Aorta (tissue), 5 donors: ENCODE data around the gene PPCDC. TPM values are rescaled to one million over a fixed set of nuclear protein-coding genes. Genes with fewer than 3 reads are reported as not detected.

Source experiments
- ATAC-seq: fragments of 200-7000 bp; cut with Tn5 transposase; one replicate; pipeline ENCODE4 v1.9.1; 2022; ENCODE audit warnings: moderate library complexity; ENCODE audit not compliant: low FRiP score
- DNase-seq, 2 donors: peaks; one replicate each; pipeline ENCODE4 v3.0.0-alpha.2; 2020
- H3K27ac ChIP-seq, 2 donors: one replicate each; pipeline ENCODE4 v1.5.1; 2013; ENCODE audit warnings: low read length in 2 of 2, mild to moderate bottlenecking in 2 of 2, moderate library complexity in 2 of 2, control low read depth in 1 of 2, inconsistent platforms in 1 of 2, low read depth in 1 of 2
- H3K27me3 ChIP-seq, 2 donors: one replicate each; pipeline ENCODE4 v1.6.1; 2013; ENCODE audit warnings: control low read depth in 1 of 2, low read length in 1 of 2, mild to moderate bottlenecking in 1 of 2, moderate library complexity in 1 of 2; ENCODE audit not compliant: insufficient read depth in 2 of 2, control insufficient read depth in 1 of 2
- H3K36me3 ChIP-seq, 2 donors: one replicate each; pipeline ENCODE4 v1.6.1; 2013; ENCODE audit warnings: control low read depth in 1 of 2, low read length in 1 of 2, mild to moderate bottlenecking in 1 of 2; ENCODE audit not compliant: insufficient read depth in 2 of 2, control insufficient read depth in 1 of 2
- H3K4me1 ChIP-seq, 2 donors: one replicate each; pipeline ENCODE4 v1.6.1; 2013; ENCODE audit warnings: low read length in 2 of 2, control low read depth in 1 of 2, mild to moderate bottlenecking in 1 of 2, moderate library complexity in 1 of 2; ENCODE audit not compliant: insufficient read depth in 2 of 2, control insufficient read depth in 1 of 2
- H3K4me3 ChIP-seq, 2 donors: one replicate each; pipeline ENCODE4 v1.5.1; 2013; ENCODE audit warnings: low read length in 2 of 2, control low read depth in 1 of 2, mild to moderate bottlenecking in 1 of 2
- H3K9me3 ChIP-seq: one replicate; pipeline ENCODE4 v1.6.1; 2013; ENCODE audit warnings: mild to moderate bottlenecking, low read length; ENCODE audit not compliant: control insufficient read depth
- WGBS, 2 donors: extraction: QIAGEN DNeasy Blood & Tissue Kit; methylation state at CpG; one replicate each; pipeline ENCODE4 v1.1.7; 2013; 5-methylcytosine and 5-hydroxymethylcytosine counted together
- intact Hi-C, 2 donors: fragments of 100-400 bp; cut with DNase I; formaldehyde crosslinking; loops; one replicate each; pipeline versions ENCODE4 v1.14.2 to v1.15.0; 2022
- polyA plus RNA-seq, 2 donors: library from polyadenylated mRNA; stranded (reverse); fragments of 200-250 nt; gene quantifications; one replicate each; pipeline ENCODE4 v1.2.3, GENCODE V29; 2013
- total RNA-seq, 2 donors: library from RNA; stranded (reverse); fragmentation: NEBNext Ultra II Directional; extraction: Animal tissue kit (Norgen Biotek cat#: 25700); gene quantifications; one replicate each; pipeline ENCODE4 v1.2.1, GENCODE V29; 2021
- donor health status: healthy with polysubstance abuse.
- donor health status: Bipolar disorder and iron deficiency.
- donor health status: DM: no; HTN: no; CAD: no.
- donor health status: DM: no; HTN: no; CAD: no.
- donor health status: DM: yes; HTN: yes; CAD: no.

Gene PPCDC
- total and polyA plus RNA-seq, 4 donors: 8.2 to 22.6 (median 15.1) TPM

- no peaks in the 10 kb centered on the region for H3K9me3 ChIP-seq
- ATAC-seq (peak; percentile 24), DNase-seq (peak in 1 of 2 donors; percentile 56)
- intact Hi-C loops: no loop called here
- H3K4me3 ChIP-seq: peak overlapping the region; percentile 62 to 66
- peak overlapping the region in 1 of 2 donors; percentile 49 for H3K27ac ChIP-seq
- WGBS, 2 donors: 12% methylated on average over 12 of the region's 12 CpGs
- no peaks in the 10 kb centered on the region for H3K4me1 ChIP-seq
- no peaks in the 10 kb centered on the region for H3K36me3 ChIP-seq
- H3K27me3 ChIP-seq: no peaks in the 10 kb centered on the region
Observed at GRCh38 chr15:75023872-75024636, 664 bp downstream of the PPCDC start.

- 69 to 88% methylated on average over 3 of the region's 3 CpGs for WGBS, 2 donors
- Histone ChIP-seq H3K4me1 (no peaks in the 10 kb centered on the region), H3K36me3 (no peaks in the 10 kb centered on the region), H3K4me3 (no peak overlapping the region), H3K27ac (no peak overlapping the region), H3K9me3 (no peaks in the 10 kb centered on the region), H3K27me3 (no peaks in the 10 kb centered on the region)
- no peak for ATAC-seq
- no peak for DNase-seq
- intact Hi-C loops: no loop called here
Observed at GRCh38 chr15:75025107-75025506, 1.7 kb downstream of the PPCDC start.

- Histone ChIP-seq H3K27ac (no peak overlapping the region), H3K9me3 (no peaks in the 10 kb centered on the region), H3K4me3 (no peak overlapping the region), H3K4me1 (no peaks in the 10 kb centered on the region), H3K36me3 (no peaks in the 10 kb centered on the region), H3K27me3 (no peaks in the 10 kb centered on the region)
- 91 to 94% methylated on average over 5 of the region's 5 CpGs for WGBS, 2 donors
- no peak for ATAC-seq
- intact Hi-C loops: no loop called here
- no peak for DNase-seq
Observed at GRCh38 chr15:75025548-75026260, 2.3 kb downstream of the PPCDC start.

- no peak for ATAC-seq
- Histone ChIP-seq H3K9me3 (no peaks in the 10 kb centered on the region), H3K27me3 (no peaks in the 10 kb centered on the region), H3K4me1 (no peaks in the 10 kb centered on the region), H3K27ac (no peak overlapping the region), H3K4me3 (no peak overlapping the region), H3K36me3 (no peaks in the 10 kb centered on the region)
- intact Hi-C loops: no loop called here
- WGBS, 2 donors: 90 to 92% methylated on average over 7 of the region's 7 CpGs
- no peak for DNase-seq
Observed at GRCh38 chr15:75027551-75027950, 4.2 kb downstream of the PPCDC start.

- WGBS, 2 donors: 45 to 52% methylated on average over 4 of the region's 4 CpGs
Observed at GRCh38 chr15:75028991-75029377, 5.6 kb downstream of the PPCDC start.

GRCh38 chr15:75029378-75030022 lies 6.1 kb downstream of the PPCDC start:
- Histone ChIP-seq H3K9me3 (no peaks in the 10 kb centered on the region), H3K4me3 (no peak overlapping the region), H3K36me3 (no peaks in the 10 kb centered on the region), H3K27me3 (no peaks in the 10 kb centered on the region), H3K4me1 (no peaks in the 10 kb centered on the region), H3K27ac (peak overlapping the region; percentile 15 to 26)
- ATAC-seq (peak; percentile 94), DNase-seq (peak; percentile 97 to 99)
- intact Hi-C loops: loop anchor here (1.0 to 2.0 kb wide), 3 partner anchors 13 to 175 kb away; no protein-coding TSS in a partner anchor
- 2 to 4% methylated on average over 12 of the region's 12 CpGs for WGBS, 2 donors

More at GRCh38 chr15:75028991-75029377, 5.6 kb downstream of the PPCDC start:
- no peak overlapping the region for H3K4me3 ChIP-seq
- ATAC-seq (no peak), DNase-seq (no peak)
- no peaks in the 10 kb centered on the region for H3K27me3 ChIP-seq
- no peaks in the 10 kb centered on the region for H3K36me3 ChIP-seq
- H3K9me3 ChIP-seq: no peaks in the 10 kb centered on the region
- intact Hi-C loops: loop anchor here (1.0 to 2.0 kb wide), 2 partner anchors 14 to 175 kb away; no protein-coding TSS in a partner anchor
- H3K4me1 ChIP-seq: no peaks in the 10 kb centered on the region
- H3K27ac ChIP-seq: no peak overlapping the region

GRCh38 chr15:75030023-75030413 lies 6.6 kb downstream of the PPCDC start:
- Histone ChIP-seq H3K9me3 (no peaks in the 10 kb centered on the region), H3K4me1 (no peaks in the 10 kb centered on the region), H3K27me3 (no peaks in the 10 kb centered on the region), H3K36me3 (no peaks in the 10 kb centered on the region), H3K27ac (peak overlapping the region; percentile 15 to 26), H3K4me3 (no peak overlapping the region)
- DNase-seq (peak; percentile 77 to 83), ATAC-seq (peak; percentile 69)
- WGBS, 2 donors: 0 to 2% methylated on average over 2 of the region's 2 CpGs
- intact Hi-C loops: loop anchor here in 1 of 2 donors (1.0 kb wide), 1 partner anchor 13 kb away; no protein-coding TSS in a partner anchor

- Histone ChIP-seq H3K9me3 (no peaks in the 10 kb centered on the region), H3K4me3 (no peak overlapping the region), H3K36me3 (no peaks in the 10 kb centered on the region), H3K27me3 (no peaks in the 10 kb centered on the region), H3K4me1 (no peaks in the 10 kb centered on the region), H3K27ac (peak overlapping the region in 1 of 2 donors; percentile 24)
- DNase-seq (no peak), ATAC-seq (no peak)
- 80 to 85% methylated on average over 4 of the region's 4 CpGs for WGBS, 2 donors
- intact Hi-C loops: loop anchor here in 1 of 2 donors (1.0 kb wide), 1 partner anchor 13 kb away; no protein-coding TSS in a partner anchor
Observed at GRCh38 chr15:75030424-75030823, 7.0 kb downstream of the PPCDC start.
